GM19193 (cell line): Measurements from ENCODE around the gene TUBA1B.

Experiments
- POLR2A ChIP-seq: IDR thresholded peaks from 4 replicates; pipeline ENCODE4 v1.6.1; 2011; ENCODE audit not compliant: insufficient read depth, insufficient read length; ENCODE audit errors: extremely low read depth

Gene TUBA1B

DNA sequence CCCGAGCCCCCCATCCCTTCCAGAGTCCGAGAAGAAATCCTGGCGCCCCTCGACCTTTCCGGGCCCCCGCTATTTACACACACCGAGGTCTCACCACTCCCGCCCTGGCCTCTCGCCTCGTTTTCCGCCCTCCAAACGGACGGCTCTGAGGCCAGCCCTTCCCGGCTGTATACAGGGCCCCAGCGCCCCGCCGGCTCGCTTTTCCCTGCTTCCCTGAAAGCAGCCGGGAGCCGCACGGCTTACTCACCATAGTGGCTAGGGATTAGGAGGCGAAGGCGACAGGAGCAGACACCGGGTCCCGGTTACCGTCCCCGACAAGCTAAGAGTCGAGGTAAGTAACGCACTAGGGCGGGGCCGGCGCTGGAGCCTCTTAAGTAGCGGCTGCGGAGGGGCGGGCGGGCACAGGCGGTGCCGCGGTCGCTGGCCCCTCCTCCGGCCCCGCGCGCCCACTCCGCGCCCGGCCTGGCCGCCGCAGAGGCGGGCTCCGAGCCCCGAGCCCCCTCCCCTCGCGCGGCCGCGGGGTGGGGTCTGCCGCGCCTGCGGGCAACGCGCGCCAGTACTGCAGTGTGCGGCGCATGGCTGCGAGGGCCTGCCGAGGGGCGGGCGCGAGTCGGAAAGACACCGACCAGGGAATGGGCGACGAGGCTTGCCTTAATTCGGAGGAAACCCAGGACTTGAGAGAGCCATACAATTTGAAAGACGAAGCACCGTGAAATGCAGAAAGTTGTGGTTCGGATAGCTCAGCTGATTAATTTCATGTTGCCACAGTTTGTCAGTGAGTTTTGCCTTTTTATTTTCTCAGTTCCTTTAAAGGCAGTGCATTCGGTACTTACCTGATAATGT is at the start of gene TUBA1B:
Gene TUBA1B, minus strand, starts transcription at position 345 of the 843 bp plus-strand sequence. Its CDS starts 95 bp downstream, at position 250.
- peak; percentile 100 for TF ChIP-seq POLR2A

DNA sequence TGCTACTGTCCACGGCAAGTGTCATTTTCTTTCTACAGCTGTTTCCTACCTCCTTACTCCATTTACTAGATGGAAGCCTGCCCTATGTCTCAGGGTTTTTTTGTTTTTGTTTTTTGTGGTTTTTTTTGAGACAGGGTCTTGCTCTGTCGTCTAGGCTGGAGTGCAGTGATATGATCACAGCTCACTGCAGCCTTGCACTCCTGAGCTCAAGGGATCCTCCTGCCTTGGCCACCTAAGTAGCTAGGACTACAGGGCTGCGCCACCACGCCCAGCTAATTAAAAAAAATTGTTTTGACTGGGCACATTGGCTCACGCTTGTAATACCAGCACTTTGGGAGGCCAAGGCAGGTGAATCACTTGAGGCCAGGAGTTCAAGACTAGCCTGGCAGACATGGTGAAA is 43.0 kb upstream of the TUBA1B start:
- TF ChIP-seq POLR2A, result no peak

DNA sequence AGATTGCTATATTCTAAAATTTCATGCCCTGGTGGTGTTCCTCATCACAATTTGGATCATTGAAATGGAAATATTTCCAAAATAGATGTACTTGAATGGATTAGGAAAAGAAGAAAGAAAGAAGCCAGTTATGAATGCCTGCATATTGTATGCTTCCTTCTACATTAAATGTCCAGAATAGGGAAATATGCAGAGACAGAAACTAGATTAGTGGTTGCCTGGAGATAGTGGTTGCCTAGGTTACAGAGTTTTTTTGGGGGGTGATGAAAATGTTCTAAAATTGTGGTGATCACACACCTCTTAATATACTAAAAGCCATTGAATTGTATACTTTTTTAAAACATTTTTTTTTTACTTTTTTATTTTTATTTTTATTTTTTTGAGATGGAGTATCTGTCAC is 39.7 kb upstream of the TUBA1B start:
- TF ChIP-seq POLR2A, result no peak

- TF ChIP-seq POLR2A, result no peak
Measured at GRCh38 chr12:49165114-49165513, 33.9 kb upstream of the TUBA1B start.

GRCh38 chr12:49161092-49161795 is 30.0 kb upstream of the TUBA1B start:
- peak; percentile 15 for TF ChIP-seq POLR2A

DNA sequence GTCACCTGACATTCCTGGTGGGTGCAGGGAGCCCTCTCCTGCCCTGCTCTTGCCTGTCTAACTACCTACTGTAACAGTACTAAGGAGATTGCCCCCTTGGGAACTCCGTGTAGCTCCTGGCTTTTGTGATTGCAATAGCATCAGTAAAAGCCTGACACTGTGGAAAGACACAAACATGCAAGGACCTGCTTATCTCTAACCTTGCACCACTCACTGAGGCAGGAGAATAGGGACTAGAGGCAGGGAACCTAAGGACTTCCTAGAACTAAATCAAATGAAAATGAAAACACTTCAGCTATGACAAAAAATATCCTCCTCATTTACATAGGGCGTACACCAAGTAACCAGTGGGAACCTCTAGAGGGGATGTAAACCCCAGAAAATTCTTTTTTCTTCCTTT is 29.2 kb upstream of the TUBA1B start:
- TF ChIP-seq POLR2A, result peak; percentile 28

DNA sequence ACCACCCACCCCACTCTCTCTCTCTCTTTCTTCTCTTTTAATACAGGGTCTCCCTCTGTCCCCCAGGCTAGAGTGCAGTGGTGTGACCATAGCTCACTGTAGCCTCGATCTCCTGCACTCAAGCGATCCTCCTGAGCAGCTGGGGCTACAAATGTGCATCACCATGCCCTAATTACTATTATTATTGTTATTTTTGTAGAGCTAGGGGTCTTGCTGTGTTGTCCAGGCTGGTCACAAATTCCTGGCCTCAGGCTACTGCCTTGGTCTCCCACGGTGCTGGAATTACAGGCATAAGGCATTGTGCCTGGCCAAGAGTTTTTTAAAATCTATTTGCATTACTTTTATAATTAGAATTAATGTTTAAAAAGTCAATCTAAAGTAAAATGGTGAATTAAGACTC is 23.0 kb upstream of the TUBA1B start:
- TF ChIP-seq POLR2A, result no peak

GRCh38 chr12:49147384-49147783 is 16.2 kb upstream of the TUBA1B start:
- TF ChIP-seq POLR2A, result no peak

- no peak for TF ChIP-seq POLR2A
Measured at GRCh38 chr12:49146406-49146805, 15.2 kb upstream of the TUBA1B start.

DNA sequence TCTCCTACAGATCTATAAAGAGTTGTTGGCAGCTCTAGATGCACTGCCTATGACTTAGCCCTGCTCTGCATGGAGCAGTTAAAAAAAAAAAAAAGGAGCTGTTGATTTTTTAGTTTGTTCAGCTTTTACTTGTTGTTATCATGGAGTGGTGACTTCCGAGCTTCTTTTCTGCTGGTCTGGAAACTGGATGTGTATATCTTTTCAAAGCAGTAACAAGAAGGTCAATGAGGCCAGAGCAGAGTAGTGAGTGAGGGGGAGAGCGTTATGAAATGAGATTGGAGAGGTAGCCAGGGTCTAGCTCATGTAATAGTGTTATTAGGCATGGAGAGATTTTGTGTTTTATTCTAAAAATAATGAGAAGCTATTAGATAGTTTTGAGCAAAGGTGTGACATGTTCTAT is 13.2 kb upstream of the TUBA1B start:
- TF ChIP-seq POLR2A, result no peak

- TF ChIP-seq POLR2A, result no peak
Measured at GRCh38 chr12:49138999-49139398, 7.8 kb upstream of the TUBA1B start.

DNA sequence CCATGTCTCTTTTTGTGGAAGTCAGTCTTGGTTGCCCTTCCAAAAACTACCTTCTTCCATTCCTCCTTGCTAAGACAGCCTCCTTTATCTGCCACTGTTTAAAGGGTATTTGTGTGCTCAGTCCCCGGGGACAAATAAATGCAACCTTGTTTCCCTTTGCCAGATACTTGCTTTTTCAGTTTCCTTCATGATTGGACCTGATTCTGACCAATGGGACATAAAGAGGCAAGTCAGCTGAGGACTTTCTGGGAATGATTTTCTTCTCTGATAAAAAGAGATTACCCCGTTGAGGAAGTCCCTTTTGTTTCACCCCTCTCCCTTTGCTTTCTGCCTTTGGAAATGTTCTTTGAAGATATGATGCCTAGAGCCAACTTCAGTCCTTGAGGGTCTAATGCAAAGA is 7.4 kb upstream of the TUBA1B start:
- no peak for TF ChIP-seq POLR2A

- TF ChIP-seq POLR2A, result no peak
Measured at GRCh38 chr12:49137476-49137875, 6.3 kb upstream of the TUBA1B start.

DNA sequence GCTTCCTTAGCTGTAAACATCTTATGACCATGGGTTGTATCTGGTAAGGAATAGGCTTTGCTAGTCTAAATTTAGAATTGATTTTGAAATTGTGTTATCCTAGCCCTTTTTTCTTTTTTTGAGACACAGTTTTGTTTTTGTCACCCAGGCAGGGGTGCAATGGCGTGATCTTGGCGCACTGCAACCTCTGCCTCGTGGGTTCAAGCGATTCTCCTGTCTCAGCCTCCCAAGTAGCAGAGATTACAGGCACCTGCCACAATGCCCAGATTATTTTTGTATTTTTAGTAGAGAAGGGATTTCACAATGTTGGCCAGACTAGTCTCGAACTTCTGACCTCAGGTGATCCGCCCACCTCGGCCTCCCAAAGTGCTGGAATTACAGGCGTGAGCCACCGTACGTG is 2.4 kb upstream of the TUBA1B start:
- TF ChIP-seq POLR2A, result no peak

DNA sequence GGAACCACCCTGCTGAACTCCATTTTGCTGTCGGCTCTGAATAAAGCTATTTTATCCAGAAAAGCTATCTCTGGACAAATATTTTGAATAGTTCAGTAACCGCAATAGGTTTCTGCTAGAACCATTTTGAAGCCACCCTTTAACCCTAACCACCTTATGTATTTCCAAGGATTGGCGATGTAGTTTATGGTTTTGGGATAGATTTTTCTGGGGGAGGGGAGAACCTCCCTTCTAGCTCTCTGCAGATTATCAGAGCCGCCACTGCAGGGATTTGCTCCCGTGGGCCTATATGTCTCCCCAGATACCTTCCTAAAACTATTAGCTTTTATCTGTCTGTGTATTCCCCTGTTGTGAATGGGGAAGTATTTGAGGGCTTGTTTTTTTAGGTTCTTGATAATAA is 1.8 kb upstream of the TUBA1B start:
- TF ChIP-seq POLR2A, result no peak

- no peak for TF ChIP-seq POLR2A
Measured at GRCh38 chr12:49131894-49132461, 783 bp upstream of the TUBA1B start.
